T-helper 2 cell treated with Interferon-gamma antibody and Interleukin-4, amounts not matched to agents 100 ng/mL and 5 ng/mL, for 36 hours (primary cell): ENCODE data around the gene OR4F6. TPM values are rescaled to one million over a fixed set of nuclear protein-coding genes. Genes with fewer than 3 reads are reported as not detected.

ENCODE experiments used
- intact Hi-C: fragments of 100-400 bp; cut with micrococcal nuclease; formaldehyde crosslinking; loops from one replicate; pipeline ENCODE4 v1.15.1; 2023
- total RNA-seq: library from RNA; stranded (reverse); gene quantifications from 2 replicates; pipeline ENCODE4 v1.2.3, GENCODE V29; 2022

The OR4F6 gene
- total RNA-seq, 1 donor from 2014 or later: not detected

GRCh38 chr15:101804941-101805340 lies 1.6 kb downstream of the OR4F6 start:
- intact Hi-C loops: no loop called here

DNA sequence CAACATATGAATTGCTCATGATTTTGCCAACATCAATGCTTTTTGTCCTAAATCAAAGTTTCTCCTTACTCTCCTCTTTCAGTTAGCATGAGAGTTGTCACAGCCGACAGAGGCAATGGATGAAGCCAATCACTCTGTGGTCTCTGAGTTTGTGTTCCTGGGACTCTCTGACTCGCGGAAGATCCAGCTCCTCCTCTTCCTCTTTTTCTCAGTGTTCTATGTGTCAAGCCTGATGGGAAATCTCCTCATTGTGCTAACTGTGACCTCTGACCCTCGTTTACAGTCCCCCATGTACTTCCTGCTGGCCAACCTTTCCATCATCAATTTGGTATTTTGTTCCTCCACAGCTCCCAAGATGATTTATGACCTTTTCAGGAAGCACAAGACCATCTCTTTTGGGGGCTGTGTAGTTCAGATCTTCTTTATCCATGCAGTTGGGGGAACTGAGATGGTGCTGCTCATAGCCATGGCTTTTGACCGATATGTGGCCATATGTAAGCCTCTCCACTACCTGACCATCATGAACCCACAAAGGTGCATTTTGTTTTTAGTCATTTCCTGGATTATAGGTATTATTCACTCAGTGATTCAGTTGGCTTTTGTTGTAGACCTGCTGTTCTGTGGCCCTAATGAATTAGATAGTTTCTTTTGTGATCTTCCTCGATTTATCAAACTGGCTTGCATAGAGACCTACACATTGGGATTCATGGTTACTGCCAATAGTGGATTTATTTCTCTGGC lies 2.5 kb downstream of the OR4F6 start:
- intact Hi-C loops: no loop called here

DNA sequence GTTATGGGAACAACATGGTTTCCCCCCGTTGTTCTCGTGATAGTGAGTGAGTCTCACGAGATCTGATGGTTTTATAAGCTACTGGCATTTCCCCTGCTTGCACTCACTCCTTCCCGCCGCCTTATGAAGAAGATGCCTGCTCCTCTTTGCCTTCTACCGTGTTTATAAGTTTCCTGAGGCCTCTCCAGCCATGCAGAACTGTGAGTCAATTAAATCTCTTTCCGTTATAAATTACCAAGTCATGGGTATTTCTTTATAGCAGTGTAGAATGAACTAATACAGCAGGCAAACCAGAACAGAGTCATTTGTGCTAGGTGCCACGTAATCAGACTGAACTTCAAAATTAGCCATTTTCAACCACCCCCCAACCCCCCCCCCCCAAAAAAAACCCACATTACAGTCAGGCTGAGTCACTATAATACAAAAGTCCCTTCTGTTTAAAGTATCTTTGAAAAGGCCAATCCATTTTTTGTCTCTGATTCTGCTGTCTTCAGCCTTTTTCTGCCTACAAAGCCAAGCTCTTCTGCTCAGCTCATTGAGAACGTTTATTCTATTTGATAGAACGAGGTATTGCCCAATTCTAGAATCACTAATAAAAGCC lies 4.1 kb downstream of the OR4F6 start:
- intact Hi-C loops: no loop called here

DNA sequence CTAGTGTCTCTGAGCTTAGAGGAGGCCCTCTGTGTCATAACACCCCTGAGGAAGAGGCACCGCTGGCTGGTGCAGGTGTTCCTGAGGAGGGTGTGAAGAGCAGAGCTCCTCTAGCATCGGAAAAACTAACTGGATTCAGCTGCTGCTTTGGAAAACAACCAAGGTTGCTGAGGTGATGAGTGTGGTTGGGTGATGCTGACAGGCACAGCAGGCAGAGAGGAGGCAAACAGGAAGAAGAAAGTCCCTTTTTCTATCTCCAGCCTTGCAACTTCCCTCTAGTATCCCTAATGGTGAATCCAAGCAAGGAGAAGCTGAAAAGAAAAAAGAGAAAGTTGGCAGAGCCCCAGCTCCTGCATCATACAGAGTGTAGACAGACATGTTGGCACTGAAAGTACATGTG lies 4.9 kb downstream of the OR4F6 start:
- intact Hi-C loops: no loop called here

DNA sequence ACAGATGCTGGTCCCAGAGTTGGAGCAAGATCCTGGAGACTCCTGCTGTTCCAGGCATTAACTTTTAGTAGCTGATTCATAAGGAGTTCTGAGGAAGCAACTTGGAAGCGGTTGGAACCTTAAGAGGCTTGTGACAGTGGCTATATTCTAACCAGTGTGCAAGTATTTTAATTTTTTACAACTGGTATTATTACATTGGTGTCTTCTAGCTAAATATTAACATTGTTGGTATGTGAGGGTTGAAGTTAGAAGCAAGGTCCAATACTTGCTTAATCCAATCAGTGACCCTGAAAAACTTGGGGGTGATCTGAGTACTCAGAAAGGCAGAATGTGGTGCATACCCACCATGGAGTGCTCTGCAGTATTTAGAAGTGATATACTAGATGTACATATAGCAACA lies 7.1 kb downstream of the OR4F6 start:
- intact Hi-C loops: no loop called here

- intact Hi-C loops: no loop called here
Measured at GRCh38 chr15:101810876-101811275, 7.6 kb downstream of the OR4F6 start.

- intact Hi-C loops: no loop called here
Measured at GRCh38 chr15:101811902-101812301, 8.6 kb downstream of the OR4F6 start, which contains the start of gene OR4F15. Gene OR4F15 (plus strand): TSS chr15:101812202. CDS start chr15:101818187, 5,985 bp downstream.

DNA sequence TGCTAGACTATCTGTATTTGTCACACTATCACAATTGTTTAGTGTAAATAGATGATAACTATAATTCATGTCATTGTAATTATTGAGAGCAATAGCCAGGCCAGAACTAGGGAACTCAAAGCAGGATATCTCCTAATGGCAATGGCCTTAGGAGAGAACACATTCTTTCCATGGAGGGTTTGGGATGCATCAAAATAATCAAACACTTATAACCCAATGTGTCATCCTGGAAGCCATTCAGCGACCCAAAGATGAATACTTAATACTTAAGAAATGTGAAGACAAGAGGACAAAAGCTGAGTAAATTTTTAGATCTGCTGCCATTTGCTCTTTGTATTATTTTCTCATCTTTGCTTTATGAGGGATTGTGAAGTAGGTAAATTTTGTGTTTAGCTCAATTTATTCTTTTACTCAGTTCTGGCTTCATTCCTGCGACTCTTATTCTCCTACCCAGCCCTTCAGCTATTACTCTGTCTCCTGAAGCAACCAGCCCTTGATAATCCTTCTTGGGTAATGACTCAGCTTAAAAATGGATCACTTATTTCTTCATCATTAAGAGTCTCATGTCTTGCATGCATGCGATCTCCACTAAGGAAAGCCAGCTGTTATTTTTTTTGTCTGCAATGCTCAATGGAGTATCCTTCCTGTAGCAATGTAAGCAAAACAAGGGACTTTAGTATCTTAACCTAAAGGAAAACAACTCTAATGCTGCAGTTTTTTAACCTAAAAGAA lies 10.7 kb downstream of the OR4F6 start:
- intact Hi-C loops: no loop called here

GRCh38 chr15:101820781-101821180 lies 17.5 kb downstream of the OR4F6 start:
- intact Hi-C loops: no loop called here

DNA sequence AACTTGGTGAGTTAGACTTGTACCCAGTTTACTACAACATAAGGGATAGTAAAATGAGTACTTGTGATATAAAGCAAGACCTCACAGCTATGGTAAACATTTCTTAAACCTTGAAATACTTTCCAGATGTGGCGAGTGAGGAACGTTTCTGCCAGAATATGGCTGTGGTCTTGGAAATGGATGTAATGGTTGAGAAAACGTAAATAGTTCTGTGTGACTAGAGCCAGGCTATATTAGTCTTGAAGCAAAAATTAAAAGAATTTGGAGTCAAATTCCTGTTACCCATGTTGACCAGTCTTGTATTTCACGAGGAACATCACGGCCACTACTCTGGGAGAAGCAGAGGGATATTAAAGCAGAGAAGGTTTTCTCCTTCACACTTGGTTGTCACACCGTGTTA lies 23.9 kb downstream of the OR4F6 start:
- intact Hi-C loops: no loop called here

- intact Hi-C loops: no loop called here
Measured at GRCh38 chr15:101828774-101829173, 25.5 kb downstream of the OR4F6 start.

GRCh38 chr15:101841656-101842055 lies 38.3 kb downstream of the OR4F6 start:
- intact Hi-C loops: no loop called here

DNA sequence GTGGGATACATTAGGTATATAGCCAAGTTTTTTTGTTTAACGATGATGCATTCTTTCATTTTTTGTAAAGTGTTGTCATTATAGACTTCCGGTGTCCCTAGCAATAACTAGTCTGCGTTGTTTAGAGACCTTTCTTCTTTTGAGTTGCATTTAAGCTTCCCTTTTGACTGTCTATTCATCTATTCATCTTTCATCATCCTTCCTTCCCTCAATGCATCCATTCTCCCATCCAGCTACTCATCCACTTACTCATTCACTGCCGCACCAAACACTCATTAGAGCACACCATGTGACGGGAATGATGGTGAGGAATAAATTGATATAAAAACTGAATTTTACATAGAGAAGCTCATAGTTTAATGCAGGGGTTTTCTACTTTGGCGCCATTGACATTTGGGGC lies 41.6 kb downstream of the OR4F6 start:
- intact Hi-C loops: no loop called here

DNA sequence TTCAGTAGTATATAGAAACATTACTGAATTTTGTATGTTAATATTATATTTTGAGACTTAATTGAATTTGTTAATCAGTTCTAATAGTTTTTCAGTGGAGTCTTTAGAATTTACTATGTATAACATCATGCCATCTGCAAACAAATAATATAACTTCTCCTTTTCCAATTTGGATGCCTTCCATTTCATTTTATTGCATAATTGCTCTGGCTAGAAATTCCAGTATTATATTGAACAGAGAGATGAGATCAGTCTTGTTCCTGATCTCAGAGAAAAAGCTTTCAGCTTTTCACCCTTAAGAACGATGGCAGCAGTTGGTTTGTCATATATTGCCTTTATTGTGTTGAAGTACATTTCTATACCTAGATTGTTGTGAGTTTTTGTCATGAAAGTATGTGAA lies 49.0 kb downstream of the OR4F6 start:
- intact Hi-C loops: no loop called here

Other genes starting within 250 kb of the OR4F6 start
- 42.9 and 47.0 TPM in 2 replicates for gene TM2D3, start 151.1 kb upstream of the OR4F6 start, total RNA-seq
- 16.1 and 18.6 TPM in 2 replicates for gene TARS3, start 79.0 kb upstream of the OR4F6 start, total RNA-seq
- gene OR4F15, start 8.7 kb downstream of the OR4F6 start, total RNA-seq: not detected in 2 replicates